OCI-LY3 (cell line): ENCODE measurements around the gene C6orf141.

Experiments
- H2AFZ ChIP-seq: fragments of 200-600, 300-600 bp; shearing (Covaris generic); 2 replicates; pipeline ENCODE4 v1.6.0; 2014; ENCODE audit warnings: antibody characterized with exemption, low read depth, low read length
- H3K27ac ChIP-seq: fragments of 200-600, 300-600 bp; sonication (generic); 2 replicates; pipeline ENCODE4 v1.5.1; 2014; ENCODE audit warnings: mild to moderate bottlenecking, low read length, moderate library complexity, mixed read lengths
- H3K27me3 ChIP-seq: fragments of 200-600, 300-600 bp; sonication (generic); 2 replicates; pipeline ENCODE4 v1.6.1; 2014; ENCODE audit warnings: low read depth, low read length, mixed read lengths
- H3K36me3 ChIP-seq: fragments of 200-600, 300-600 bp; sonication (generic); replicated peaks from 2 replicates; pipeline ENCODE3; 2014; ENCODE audit warnings: low read depth, low read length, mixed read lengths
- H3K4me1 ChIP-seq: fragments of 300-600, 200-600 bp; sonication (generic); 2 replicates; pipeline ENCODE4 v1.6.1; 2014; ENCODE audit warnings: low read length, mixed read lengths
- H3K4me2 ChIP-seq: fragments of 200-600, 300-600 bp; sonication (generic); 2 replicates; pipeline ENCODE4 v1.6.1; 2014; ENCODE audit warnings: low read length, mixed read lengths
- H3K4me3 ChIP-seq: fragments of 300-600, 200-600 bp; sonication (generic); 2 replicates; pipeline ENCODE4 v1.5.1; 2014; ENCODE audit warnings: antibody characterized with exemption, mild to moderate bottlenecking, low read length, moderate library complexity
- H3K79me2 ChIP-seq: fragments of 300-600, 200-600 bp; shearing (Covaris generic); 2 replicates; pipeline ENCODE4 v1.6.1; 2014; ENCODE audit warnings: mild to moderate bottlenecking, low read length, mixed read lengths
- H3K9ac ChIP-seq: fragments of 300-600, 200-600 bp; shearing (Covaris generic); 2 replicates; pipeline ENCODE4 v1.6.0; 2014; ENCODE audit warnings: mild to moderate bottlenecking, low read length, moderate library complexity
- H3K9me3 ChIP-seq: fragments of 200-600, 300-600 bp; shearing (Covaris generic); 2 replicates; pipeline ENCODE4 v1.6.1; 2014; ENCODE audit warnings: low read length, mixed read lengths; ENCODE audit not compliant: insufficient read depth
- H4K20me1 ChIP-seq: fragments of 200-600, 300-600 bp; sonication (generic); 2 replicates; pipeline ENCODE4 v1.6.1; 2016; ENCODE audit warnings: low read length, mixed read lengths; ENCODE audit not compliant: insufficient read depth
- CTCF ChIP-seq: fragments of 200-600, 300-600 bp; sonication (generic); IDR thresholded peaks from 2 replicates; pipeline ENCODE4 v1.5.1; 2014; ENCODE audit warnings: antibody characterized with exemption, low read length, low read depth
- EZH2phosphoT487 ChIP-seq: fragments of 200-600 bp; shearing (Covaris generic); IDR thresholded peaks from 2 replicates; pipeline ENCODE4 v1.6.1; 2018; ENCODE audit warnings: antibody characterized with exemption, mixed run types, low read depth

C6orf141 gene

GRCh38 chr6:49540614-49541013 is 9.9 kb upstream of the C6orf141 start:
- Histone ChIP-seq H3K27ac (no peak overlapping the region), H3K36me3 (no peaks in the 10 kb centered on the region), H2AFZ (no peak overlapping the region), H3K9me3 (no peaks in the 10 kb centered on the region), H3K27me3 (no peaks in the 10 kb centered on the region), H3K4me2 (no peak overlapping the region), H3K79me2 (no peaks in the 10 kb centered on the region), H3K4me1 (no peaks in the 10 kb centered on the region), H3K9ac (no peak overlapping the region), H3K4me3 (no peak overlapping the region), H4K20me1 (no peaks in the 10 kb centered on the region)
- no peak for TF ChIP-seq CTCF
- no peak for TF ChIP-seq EZH2phosphoT487

GRCh38 chr6:49541210-49541724 is 9.2 kb upstream of the C6orf141 start:
- H3K4me3 ChIP-seq = no peak overlapping the region
- no peaks in the 10 kb centered on the region for H3K4me1 ChIP-seq
- H4K20me1 ChIP-seq = no peaks in the 10 kb centered on the region
- H3K9me3 ChIP-seq = no peaks in the 10 kb centered on the region
- no peak overlapping the region for H3K4me2 ChIP-seq
- H3K27ac ChIP-seq = no peak overlapping the region
- no peak for TF ChIP-seq EZH2phosphoT487
- no peak for TF ChIP-seq CTCF
- no peak overlapping the region for H3K9ac ChIP-seq
- H2AFZ ChIP-seq = peak overlapping the region; percentile 26; the same call in 1 of the 2 replicates
- no peaks in the 10 kb centered on the region for H3K79me2 ChIP-seq
- H3K27me3 ChIP-seq = no peaks in the 10 kb centered on the region
- no peaks in the 10 kb centered on the region for H3K36me3 ChIP-seq

GRCh38 chr6:49541936-49542335 is 8.5 kb upstream of the C6orf141 start:
- no peak overlapping the region for H3K4me3 ChIP-seq
- no peak overlapping the region for H3K27ac ChIP-seq
- no peak overlapping the region for H3K9ac ChIP-seq
- TF ChIP-seq EZH2phosphoT487 (no peak), CTCF (no peak)
- H3K27me3 ChIP-seq = no peaks in the 10 kb centered on the region
- no peak overlapping the region for H2AFZ ChIP-seq
- no peaks in the 10 kb centered on the region for H3K9me3 ChIP-seq
- H3K4me1 ChIP-seq = no peaks in the 10 kb centered on the region
- no peaks in the 10 kb centered on the region for H3K36me3 ChIP-seq
- H3K79me2 ChIP-seq = no peaks in the 10 kb centered on the region
- H4K20me1 ChIP-seq = no peaks in the 10 kb centered on the region
- H3K4me2 ChIP-seq = no peak overlapping the region

- H3K9ac ChIP-seq = no peak overlapping the region
- H3K79me2 ChIP-seq = no peaks in the 10 kb centered on the region
- H3K4me2 ChIP-seq = no peak overlapping the region
- H2AFZ ChIP-seq = no peak overlapping the region
- no peak overlapping the region for H3K27ac ChIP-seq
- TF ChIP-seq CTCF = no peak
- TF ChIP-seq EZH2phosphoT487 = no peak
- no peaks in the 10 kb centered on the region for H3K36me3 ChIP-seq
- H3K4me1 ChIP-seq = no peaks in the 10 kb centered on the region
- no peaks in the 10 kb centered on the region for H3K27me3 ChIP-seq
- H4K20me1 ChIP-seq = no peaks in the 10 kb centered on the region
- H3K9me3 ChIP-seq = no peaks in the 10 kb centered on the region
- no peak overlapping the region for H3K4me3 ChIP-seq
These were observed 7.2 kb upstream of the C6orf141 start for GRCh38 chr6:49543087-49543858.
